Measurements from ENCODE around the gene COQ3.
A peak's percentile ranks its signal among the peaks of the same experiment; 100 is the strongest.
"Not testable (repeated sequence)": the region's sequence is repeated elsewhere in the genome, so short reads cannot be mapped to it uniquely, and the experiment has no call there.

COQ3 gene

DNA sequence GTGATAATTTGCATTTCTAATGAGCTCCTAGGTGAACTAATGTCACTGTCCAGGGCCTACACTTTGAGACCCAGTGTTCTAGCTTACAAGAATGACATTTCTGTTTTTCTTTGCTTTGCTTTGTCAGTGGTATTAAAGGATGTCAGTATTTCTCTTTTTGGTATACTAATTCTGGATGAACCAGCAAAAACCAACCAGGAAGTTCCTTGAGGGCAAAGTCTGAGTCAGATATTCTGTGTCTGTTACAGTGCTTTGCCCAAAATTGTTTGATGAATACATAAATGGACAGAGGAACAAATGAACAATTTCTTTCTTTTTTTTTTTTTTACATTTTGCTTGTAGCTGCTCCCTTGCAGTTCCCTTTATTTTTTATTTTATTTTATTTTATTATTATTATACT is 15.4 kb downstream of the COQ3 start:
- no peak for DNase-seq

DNA sequence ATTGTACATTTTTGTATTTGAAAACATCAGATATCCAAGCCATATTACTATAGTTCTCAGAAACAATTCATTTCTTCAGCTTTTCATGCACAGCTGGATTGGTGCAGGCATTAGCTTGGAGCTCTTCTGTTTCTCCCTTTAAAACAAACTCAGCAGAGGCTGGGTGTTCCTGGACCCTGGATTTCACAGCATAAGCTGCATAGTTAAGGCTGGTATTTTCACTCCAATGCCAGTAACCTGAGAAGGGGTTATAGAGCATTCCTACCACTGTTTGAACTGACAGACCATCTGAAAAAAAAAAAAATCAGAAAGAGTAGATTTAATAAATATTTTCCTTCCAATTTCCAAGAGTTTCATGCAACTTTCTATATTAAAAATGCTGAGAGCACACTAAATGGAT is 24.5 kb downstream of the COQ3 start:
- DNase-seq, result no peak

DNA sequence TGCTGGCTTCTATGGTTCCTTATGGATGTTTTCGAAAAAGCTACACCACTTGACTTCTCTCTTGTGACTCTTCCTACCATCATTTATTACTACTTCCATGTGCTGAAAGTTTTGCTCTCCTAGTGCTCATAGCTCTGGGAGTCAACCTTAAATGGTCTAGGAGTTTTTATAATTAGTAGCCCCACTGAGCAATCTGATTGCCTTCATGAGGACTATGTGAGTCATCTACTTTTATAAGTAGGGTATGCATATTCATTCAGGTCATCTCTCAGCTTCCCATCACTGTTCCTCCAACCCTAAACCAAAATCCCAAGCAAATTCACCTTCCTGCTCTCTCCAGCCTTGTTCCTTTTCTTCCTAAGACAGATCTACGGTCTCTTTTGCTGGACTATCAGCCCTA is 27.1 kb downstream of the COQ3 start:
- no peak for DNase-seq

DNA sequence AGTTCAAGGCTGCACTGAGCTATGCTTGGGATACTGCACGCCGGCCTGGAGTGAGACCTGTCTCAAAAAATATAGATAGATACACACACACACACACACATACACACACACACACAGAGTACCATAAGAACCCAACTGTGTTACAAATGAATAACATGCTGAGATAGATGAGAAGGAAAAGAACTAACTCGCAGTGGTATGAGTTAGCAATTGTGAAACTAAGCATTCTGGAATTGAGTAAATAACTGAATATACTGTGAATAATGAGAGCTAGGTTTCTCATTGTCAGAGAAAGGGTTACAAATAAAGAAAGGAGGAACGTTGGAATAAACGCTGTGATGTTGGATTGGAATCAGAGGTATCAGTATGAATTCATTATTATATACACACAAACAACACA is 30.0 kb downstream of the COQ3 start:
- no peak for DNase-seq

DNA sequence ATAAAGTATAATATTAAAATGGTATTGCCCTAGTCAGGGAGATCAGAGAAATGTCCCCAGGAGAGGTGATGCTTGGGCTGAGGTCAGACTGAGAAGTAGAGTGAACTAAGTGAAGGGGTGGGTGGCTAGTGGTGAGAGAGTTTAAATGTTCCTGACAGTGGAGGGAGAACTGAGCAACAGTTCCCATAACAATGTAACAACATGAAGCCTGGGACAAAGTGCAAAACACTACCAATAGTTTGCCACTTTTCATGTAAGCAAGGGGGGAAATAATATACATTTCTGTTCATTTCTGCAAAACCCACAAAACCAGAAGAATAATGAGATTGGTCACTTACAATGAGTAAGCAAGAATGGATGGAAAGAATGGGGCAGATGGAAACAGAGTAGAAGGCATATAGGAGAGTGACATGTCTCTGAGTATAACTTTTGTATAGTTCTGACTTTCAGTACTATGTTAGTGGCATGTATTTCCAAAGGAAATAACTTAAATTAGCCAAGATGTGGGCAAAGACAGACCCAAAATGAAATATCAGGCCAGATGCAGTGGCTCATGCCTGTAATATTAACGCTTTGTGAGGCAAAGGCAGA is 31.2 kb downstream of the COQ3 start:
- no peak for DNase-seq

DNA sequence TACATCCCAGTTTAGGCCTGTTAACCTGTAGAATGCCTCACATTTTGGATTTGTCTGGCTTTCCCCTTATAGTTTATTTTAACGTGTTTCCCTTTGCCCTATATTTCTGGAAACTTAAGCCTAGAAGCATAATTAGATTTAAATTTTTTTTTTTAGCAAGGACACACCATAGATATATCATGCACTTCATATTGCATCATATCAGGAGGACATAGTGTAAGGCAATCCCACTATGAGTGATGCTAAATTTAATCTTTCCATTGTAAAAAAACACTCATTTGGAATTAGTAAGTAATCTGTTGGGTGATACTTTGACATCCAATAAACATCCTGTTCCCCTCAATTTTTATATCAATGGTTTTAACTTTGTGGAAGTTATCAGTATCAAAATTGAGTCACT is 34.2 kb downstream of the COQ3 start:
- no peak for DNase-seq

DNA sequence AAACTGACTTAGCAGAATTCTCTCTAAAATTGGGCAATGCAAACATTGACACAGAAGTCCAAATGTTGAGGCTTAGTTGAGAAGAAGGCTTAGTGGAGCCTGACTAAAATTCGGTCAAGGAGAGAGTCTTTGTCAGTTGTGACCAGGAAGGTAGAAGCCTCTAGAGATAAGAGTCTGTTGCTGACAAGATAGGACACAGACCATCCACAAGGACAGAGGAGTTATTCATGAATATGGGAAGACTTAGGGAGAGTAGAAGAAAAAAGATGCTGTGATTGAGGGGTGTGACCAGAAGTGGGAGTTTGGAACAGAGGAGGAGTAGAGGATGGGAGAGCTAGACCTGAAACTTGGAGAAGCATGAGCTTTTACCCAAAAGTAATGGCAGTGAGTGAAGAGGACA is 37.4 kb downstream of the COQ3 start:
- no peak for DNase-seq

DNA sequence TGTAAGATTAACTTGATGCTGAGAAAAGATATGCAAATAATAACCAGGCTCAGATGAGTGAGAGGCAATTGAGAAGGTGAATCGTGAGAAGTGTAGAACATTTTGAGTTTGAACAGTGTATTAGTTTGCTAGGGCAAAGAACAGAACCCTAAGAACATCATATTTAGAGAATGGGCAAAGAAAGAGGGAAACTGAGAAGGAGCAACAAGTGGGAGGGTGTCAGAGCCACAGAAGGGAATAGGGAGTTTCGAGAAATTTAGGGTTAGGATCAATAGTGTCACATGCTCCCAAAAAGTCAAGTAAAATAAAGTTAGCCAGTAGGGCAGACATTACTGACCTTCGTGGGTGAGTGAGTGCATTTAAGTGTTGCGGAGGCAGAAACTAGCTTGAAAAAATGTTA is 39.0 kb downstream of the COQ3 start:
- no peak for DNase-seq

DNA sequence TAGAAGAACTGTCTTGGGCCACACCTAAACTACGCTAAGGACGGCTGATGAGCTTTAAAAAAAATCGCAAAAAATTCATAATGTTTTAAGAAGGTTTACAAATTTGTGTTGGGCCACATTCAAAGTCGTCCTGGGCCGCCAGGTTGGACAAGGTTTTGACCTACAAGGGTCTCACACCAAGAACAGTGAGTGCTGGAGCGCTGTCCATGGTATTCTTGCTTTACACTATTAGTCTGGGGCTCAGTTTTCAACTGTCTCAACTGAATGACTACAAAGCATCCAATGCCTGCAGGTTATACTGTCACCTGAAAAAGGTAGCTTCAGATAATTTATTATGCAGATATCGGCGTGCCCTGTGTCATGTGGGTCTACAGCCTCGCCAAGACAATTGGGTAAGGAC is 40.9 kb downstream of the COQ3 start:
- DNase-seq, result no peak

DNA sequence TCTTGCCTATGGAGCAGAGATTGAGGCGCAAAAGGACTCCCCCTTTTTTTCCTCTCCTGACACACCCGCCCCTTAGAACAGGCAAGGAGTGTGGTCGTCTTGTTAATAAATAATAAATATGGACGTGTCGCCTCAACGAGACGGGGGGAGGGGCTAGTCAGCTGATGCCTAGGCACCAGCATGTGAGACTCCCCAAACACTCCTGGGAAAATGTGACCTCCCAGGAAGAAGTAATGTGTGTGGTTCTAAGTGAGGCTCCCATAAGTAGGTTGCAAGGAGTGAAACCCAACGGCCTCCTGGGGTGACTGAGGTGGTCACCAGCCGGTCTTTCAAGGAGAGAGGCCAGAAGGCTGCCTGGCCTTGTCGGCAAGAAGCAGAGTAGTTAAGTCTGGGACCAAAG is 43.4 kb downstream of the COQ3 start:
- no peak for DNase-seq

DNA sequence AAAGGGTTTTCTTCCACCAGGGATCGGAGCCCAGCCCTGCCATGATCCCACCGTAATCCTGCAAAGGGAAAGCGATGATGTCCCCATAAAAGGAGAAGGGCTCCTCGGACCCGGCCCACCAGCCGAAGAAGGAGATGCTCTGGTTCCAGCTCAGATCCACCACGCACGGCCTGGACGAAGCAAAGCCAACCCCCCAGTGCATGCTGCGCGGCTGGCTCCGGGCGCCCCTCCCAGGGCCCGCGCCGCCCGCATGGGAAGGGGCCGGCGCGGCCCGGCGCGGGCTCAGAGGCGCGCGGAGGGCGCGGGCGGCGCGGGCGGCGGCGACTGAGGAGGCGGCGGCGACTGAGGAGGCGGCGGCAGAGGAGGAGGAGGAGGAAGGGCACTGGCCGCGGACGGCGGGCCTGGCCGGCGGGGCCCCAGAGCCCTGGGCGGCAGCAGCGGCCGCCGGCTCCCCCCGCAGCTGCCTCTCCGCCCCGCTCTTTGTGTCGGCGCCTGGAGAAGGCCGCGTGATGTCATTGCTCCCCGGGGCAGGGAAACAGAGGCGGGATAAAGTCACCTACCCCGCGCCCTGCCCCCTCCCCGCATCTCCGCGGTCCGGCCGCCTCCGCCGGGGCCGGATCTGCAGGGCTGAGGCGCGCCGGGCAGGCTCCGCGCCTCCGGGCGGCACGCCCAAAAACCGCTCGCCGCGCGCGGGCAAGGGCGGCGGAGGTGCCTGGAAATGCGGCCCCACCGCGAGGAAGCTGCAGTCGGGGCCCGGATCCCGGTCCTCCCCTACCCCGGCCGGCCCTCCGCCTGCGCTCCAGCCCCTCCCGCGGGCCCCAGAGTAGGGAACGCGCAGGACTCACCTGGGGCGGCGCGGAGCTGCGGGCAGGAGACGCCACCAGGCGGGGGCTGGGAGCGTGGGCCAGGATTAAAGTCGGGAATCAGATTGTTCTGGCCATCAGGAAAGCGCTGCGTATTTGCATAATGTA is 44.5 kb downstream of the COQ3 start, which contains the start of gene FAXC:
TSS of gene FAXC (minus strand) at position 504 of the 971 bp plus-strand sequence. CDS start at position 202, 302 bp downstream.
- peak; percentile 41 for DNase-seq

DNA sequence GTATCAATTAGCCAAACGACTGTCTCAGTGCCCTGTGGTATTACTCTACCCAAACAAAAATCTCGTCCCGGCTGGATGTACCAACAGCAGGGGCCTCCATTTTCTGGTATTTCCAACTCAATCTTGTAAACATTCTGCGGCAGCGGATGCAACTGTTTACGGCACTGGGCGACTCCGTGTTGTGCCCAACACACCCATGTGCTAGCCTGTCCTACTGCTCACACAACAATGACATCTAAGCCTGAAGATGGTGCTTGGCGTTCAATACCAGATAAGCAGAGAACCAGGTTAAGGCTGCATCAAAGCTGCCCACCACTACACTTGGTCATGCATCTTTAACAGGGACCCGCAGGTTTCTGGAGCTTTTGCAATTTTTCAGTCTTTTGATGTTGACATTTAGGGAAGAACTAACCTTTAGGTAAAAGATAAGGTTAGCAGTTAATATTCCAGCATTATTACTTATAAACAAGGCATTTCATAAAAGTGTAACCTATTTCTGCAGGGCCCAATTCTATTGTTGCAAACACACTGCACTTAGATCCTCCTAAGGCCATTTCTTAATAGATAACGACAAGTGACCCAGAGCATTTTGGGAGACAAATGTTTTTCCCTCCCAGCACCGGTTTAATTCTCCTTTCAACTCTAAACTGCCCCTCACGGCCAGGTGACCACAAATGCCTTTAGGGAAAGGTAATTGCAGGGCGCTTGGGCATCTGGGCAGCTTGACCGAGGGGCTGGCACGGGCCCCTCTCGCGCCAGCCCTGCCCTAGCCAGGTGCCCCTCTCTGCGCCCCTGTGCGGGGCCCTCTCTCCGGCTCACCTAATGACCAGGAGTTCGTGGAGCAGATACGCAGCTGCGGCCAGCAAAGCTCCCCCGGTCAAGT is 45.5 kb downstream of the COQ3 start:
- no peak for DNase-seq

DNA sequence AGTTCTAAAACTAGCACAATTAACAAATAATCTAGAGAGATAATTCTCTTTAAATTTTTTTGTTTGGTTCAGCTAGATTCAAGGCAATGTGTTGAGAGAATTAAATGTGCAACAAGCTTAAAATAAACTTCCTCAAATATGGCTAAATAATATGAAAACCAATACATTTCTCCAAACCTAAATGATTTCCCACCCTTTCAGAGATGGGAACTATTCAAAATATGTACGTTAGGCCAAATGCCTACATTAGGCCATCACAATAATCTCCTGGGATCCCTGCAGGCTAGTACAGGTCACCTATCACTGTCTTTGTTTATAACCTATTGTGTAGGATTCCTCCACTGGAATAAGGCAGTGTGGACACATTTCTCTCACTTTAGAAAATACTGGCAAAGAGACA is 46.2 kb downstream of the COQ3 start:
- DNase-seq, result no peak

DNA sequence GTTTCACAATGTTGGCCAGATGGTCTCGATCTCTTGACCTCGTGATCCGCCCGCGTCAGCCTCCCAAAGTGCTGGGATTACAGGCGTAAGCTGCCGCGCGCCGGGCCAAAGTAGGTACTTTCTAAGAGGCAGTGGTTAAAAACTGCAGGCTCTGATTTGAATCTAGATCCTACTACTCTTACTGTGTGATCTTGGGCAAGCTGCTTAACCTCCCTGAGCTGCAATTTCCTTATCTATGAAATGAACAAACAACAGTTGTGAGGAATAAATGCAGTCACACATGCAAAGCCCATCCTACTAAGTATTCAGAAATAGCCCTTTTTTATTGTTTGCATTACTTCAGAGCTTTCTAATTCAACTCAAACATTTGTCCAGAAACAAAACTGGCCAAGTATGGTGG is 47.4 kb downstream of the COQ3 start:
- no peak for DNase-seq

DNA sequence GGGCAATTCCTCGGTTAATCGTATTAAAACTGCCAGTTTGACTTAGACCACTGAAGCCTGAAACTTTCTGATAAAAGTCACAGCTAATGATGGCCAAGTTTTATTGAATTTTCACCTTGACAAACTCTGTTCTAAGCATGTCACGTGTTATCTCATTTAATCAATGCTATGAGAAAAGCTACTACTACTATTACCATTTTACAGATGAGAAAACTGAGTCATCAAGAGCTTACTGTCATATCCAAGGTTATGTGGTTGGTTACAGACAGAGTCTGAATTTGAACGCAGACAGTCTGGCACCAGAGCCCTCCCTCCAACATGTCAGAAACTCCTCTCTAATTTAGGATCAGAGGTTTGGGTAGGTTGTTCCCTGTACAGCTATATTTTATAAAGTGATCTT is 48.8 kb downstream of the COQ3 start:
- no peak for DNase-seq

DNA sequence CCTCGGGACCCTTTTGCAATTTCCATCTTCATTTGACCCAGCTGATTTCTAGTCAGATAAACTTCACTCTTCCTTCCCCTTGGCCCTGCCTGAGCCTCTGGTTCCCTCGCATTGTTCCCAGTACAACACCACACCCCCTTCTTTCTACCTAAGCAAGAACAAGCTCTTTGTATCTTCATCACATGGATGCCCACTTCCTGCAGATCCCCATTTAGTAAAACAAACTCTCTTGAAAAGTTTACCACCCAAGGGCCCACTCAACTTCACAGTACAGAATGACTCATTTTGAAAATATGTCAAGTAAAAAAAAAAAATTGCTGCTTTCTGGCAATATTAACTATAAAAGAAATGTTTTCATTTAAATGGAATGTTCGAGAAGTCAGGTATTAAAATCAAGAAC is 49.7 kb downstream of the COQ3 start:
- DNase-seq, result no peak

DNA sequence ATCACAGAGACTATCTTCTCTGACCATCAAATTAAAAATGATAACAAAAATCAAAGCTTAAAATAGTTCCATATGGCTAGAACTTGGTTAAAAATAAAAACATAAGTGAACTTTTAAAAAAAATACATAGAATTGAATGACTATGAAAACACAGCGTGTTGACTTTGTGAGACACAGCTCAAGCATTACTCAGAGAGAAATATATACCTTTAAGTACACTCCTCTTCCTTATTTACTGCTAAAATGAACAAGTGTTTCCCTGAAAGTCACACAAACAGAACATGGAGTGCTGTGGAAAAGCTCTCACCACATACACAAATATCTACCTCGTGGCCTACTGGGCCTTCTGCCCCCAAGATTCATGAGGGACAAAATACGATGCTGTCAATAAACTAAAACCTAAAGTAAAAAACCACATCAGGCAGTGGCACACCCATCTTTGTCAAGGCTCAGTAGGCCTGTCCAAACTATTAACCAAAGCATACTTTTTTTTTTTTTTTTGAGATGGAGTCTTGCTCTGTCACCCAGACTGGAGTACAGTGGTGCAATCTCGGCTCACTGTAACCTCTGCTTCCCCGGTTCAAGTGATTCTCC is 52.0 kb downstream of the COQ3 start:
- DNase-seq, result no peak

DNA sequence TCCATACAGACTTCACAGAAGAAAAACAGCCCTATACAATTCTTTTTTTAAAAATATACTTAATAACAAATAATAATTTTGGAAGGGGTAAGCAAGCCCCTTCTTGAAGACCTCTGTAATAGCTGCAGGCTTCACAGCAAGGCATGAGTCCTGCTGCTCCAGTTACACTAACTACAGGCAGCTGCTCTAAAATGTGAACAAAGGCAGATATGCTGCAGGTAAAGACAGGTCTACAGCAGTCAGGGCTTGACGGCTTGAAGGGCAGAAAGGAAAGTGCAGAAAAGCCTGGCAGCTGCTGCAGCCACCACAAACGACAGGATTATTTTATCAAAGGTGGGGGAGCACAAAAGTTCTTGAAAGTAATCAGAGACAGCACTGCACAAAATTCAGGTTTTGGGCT is 55.8 kb downstream of the COQ3 start:
- DNase-seq, result no peak

DNA sequence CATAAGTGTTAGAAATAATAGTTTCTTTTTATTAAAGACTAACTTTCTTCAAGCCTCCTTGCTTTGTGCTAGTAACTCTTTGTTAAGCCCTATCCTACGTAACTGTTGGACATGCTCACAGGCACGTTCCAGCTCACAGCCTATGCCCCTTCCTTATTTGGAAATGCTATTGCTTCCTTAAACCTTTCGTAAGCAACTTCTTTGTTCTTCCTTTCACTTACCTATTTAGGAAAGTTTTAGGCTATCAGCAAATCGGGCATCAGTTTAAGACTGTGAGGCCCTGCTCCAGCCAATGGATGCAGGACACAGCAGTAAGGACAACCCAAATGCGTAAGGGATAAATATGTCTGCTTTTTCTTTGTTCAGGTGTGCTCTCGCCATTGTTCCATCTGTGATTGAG is 58.7 kb downstream of the COQ3 start:
- DNase-seq, result not testable (repeated sequence)

DNA sequence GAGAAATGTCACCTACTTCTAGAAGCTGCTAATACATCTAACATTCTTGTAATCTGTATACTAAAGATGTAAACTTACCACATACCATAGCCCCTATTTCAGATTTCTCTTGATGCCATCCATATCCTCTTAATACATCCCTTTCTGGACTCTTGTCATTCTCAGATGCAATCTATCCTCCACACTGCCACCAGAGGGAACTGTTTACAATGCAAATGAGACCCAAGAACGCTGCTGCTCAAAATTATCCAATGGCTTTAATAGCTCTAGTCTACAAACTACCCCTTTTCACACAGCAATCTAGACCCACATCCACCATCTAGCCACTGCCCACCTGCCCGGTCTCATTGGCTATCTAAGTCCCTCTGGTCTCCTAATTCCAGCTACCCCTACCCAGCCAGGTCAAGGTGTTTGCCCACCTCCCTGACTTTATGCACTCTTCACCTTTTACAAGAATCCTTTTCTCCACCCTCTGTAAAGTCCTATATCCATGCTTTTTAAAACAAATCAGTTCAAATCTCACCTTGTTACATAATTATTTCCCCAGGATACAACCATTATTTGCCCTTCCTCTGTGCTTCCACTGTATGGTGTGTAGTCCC is 59.4 kb downstream of the COQ3 start:
- no peak for DNase-seq

DNA sequence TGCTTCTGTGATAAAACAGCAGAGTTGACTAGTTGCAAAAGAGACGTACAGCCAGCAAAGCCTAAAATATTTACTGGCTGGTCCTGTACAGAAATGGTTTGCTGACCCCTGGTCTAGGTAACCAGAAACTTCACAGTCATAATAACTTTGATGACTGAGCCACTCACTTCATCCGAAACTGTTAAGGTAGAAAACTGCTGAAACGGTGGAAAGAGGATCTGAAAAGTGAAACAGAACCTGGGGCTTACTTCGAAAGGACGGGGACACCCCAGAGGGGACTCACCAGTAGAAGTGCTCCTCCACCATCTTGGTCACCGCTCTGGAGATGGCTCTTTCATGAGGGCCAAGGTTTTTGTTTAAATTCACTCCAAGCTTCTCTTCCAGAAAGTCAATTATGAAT is 60.9 kb downstream of the COQ3 start:
- no peak for DNase-seq

DNA sequence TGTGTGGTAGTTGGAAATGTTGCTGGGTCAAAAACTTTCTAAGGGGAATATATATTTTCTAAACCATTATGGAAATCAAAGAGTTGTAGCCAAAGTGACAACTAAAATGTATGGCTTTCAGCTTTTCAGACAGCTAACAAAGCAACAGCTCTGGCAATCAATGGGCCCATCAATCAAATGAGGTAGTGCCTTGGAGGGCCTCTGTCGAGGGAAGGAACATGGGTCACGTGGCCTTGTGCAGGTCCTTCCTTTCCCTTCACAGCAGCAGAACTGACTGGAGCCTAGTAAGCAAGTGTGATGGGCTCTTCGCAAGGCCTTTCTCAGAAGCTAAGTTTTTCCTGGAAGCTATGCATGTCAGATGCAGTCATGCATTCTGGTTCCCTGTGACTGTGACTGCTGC is 62.5 kb downstream of the COQ3 start:
- DNase-seq, result no peak

DNA sequence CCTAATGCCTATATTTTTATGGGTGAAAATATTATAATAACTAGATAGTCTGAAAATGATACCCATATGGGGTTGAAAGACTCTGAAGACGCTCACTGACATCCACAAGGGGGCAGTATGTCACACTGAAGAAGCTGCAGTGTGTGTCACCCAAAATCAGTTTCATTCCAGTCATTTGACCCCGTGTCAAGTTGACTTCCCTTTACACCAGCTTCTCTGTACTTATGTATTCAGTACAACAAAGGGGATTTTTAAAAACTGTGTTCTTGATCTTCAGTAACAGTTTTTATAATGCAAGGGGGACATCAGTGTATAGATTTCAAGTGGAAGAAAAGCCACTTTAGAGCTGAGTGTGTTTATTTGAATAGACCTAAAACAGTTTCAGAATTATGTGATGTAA is 63.8 kb downstream of the COQ3 start:
- peak; percentile 37 for DNase-seq
